Hematopoietic multipotent progenitor cell treated with erythropoietin and hydrocortisone succinate and interleukin-3 and kit ligand, for 8 days (in vitro differentiated cells): ENCODE results near the gene TMTC4.
"Not testable (repeated sequence)": the region's sequence is repeated elsewhere in the genome, so short reads cannot be mapped to it uniquely, and the experiment has no call there.

Source experiments
- DNase-seq: peaks from one replicate; pipeline ENCODE4 v3.0.0-alpha.2; 2015

The TMTC4 gene, protein sequence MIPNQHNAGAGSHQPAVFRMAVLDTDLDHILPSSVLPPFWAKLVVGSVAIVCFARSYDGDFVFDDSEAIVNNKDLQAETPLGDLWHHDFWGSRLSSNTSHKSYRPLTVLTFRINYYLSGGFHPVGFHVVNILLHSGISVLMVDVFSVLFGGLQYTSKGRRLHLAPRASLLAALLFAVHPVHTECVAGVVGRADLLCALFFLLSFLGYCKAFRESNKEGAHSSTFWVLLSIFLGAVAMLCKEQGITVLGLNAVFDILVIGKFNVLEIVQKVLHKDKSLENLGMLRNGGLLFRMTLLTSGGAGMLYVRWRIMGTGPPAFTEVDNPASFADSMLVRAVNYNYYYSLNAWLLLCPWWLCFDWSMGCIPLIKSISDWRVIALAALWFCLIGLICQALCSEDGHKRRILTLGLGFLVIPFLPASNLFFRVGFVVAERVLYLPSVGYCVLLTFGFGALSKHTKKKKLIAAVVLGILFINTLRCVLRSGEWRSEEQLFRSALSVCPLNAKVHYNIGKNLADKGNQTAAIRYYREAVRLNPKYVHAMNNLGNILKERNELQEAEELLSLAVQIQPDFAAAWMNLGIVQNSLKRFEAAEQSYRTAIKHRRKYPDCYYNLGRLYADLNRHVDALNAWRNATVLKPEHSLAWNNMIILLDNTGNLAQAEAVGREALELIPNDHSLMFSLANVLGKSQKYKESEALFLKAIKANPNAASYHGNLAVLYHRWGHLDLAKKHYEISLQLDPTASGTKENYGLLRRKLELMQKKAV

DNA sequence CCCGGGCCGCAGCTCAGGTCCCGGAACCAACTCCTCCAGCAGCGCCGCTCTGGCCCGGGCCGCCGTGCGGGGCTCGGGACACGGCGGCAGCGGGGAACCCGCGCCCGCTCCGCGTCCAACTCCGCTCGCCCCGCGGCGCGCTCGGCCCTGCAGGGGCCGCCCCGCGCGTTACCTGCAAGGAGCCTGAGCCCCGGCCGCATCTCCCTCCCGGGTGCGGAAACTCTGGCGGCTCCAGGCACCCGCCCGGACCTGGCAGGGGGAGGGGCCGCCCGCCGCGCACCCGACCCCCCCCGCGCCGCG lies at the start of gene TMTC4:
Gene TMTC4, minus strand, starts transcription at position 224 of the 300 bp plus-strand sequence. CDS start 4,433 bp downstream, outside the sequence.
- DNase-seq, result no peak

DNA sequence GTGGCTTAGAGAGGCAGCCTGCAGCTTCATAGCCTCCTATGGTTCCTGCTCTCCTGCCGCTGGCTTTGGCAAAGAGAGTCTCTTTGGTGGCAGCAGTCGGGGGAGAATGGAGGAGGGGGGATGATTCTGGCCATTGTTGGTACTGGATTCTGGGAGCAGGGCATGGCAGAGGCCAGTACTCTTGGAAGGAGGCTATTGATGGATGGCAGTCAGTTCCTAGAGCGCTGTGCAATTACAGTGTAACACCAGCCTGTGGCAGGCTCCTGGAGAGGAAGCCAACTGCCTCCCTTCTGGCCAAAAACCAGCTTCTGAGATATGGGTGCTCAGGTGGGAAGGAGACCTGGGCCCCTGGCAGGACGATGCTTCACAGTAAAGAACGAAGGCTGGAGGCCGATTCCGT lies 47.9 kb upstream of the TMTC4 start:
- no peak for DNase-seq

DNA sequence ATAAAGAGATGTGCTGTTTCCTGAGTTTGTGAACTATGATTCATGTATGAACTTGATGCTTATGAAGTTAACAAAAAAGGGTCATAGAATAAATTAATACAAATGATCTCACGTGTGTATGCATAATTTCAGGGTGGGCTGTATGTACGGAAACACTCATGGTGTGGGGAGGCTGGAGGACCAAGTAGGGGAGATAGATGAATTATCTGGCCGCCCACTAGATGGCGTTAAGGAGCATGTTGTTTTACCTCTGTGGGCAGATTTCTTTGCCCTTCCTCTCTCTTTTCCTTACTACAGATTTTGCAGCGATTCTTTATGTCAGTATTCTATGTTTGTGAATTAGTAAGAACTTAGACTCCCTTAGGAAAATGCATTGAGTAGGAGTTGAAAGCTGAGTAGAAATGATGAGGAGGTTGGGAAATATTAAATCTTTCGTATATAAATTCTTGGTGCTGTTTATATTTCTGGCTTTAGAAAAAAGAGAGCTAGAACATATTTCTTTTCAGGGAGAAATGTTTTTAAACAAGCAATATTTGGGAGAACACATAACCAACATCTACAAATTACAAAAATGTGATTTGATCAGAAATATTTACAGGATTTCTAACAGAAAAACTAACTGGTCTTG lies 47.4 kb upstream of the TMTC4 start:
- peak; percentile 35 for DNase-seq

DNA sequence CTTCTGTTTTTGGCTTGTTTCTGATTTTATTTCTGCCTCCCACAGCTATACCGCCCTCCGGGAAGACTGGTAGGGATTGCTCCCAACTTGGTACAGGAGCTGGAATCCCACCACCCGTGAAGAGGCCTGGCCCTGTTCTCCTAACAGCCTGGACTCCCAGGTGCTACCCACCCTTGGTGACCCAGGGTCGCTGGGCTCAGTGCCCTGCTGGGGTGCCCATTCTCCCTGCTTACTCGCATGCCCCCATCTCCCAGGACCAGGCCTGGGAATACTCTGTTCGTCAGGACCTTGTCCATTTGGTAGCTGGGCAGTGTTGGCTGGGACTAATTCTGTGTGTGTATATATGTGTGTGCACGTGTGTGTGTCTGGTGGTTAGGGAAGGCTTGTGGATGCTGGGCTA lies 41.0 kb upstream of the TMTC4 start:
- DNase-seq, result no peak

DNA sequence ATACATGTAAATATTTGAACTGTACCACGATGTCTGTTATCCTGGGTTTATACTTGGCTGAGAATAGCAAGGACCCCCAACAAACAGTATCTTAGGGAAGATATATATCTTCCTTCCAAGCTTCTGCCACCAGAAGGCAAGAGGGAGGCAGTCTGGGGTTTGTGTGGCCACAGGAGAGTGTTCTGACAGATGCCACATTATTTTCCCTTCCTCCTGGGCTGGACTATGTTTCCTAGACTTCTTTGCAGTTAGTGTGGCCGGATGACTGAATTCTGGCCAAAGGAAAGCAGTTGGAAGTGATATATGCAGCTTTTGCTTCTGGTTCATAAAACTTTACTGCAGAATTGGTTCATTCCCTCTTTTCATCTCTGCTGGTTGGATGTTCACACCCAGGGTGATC lies 39.9 kb upstream of the TMTC4 start:
- no peak for DNase-seq

DNA sequence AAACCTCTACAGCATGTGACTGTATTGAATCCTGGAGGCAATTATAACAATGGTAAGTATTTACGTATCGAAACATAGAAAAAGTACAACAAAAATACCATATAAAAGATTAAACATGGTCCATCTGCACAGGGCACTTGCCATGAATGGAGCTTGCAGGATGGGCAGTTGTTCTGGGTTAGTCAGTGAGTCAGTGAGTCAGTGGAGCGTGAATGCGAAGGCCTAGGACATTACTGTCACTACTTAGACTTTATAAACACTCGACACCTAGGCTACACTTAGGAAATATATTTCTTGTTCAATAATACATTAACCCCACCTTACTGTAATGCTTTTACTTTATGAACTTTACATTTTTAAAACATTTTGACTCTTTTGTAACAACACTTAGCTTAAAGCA lies 35.6 kb upstream of the TMTC4 start:
- DNase-seq, result no peak

DNA sequence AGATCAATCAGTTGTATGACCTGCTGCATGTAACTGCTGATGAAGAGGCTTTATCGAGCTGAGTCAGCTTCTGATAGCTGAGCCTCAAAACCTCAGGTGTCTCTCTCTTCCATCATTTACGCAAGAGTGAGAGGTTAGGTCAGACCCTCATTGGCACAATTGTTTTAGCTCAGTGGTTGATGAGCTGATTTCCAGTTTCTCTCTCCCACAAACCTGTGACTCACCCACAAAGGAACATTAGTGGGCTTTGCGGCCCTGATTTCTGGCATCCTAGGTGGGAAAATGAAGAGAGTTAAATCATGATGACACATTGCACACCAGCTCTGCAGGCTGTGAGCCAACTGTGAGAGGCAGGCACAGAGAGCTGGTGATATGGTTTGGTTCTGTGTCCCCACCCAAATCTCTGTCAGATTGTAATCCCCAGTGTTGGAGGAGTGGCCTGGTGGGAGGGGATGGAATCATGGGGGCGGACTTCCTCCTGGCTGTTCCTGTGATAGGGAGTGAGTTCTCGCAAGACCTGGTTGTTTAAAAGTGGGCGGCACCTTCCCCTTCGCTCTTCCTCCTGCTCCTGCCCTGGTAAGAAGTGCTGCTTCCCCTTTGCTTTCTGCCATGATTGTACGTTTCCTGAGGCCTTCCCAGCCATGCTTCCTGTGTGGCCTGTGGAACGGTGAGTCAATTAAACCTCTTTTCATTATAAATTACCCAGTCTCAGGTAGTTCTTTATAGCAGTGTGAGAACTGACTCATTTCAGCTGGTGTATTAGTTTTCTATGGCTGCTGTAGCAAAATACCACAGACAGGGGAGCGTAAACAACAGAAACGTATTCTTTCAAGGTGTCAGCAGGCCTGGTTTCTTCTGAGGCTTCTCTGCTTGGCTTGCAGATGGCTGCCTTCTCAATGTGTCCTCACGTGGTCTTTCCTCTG lies 33.5 kb upstream of the TMTC4 start:
- peak; percentile 1 for DNase-seq

DNA sequence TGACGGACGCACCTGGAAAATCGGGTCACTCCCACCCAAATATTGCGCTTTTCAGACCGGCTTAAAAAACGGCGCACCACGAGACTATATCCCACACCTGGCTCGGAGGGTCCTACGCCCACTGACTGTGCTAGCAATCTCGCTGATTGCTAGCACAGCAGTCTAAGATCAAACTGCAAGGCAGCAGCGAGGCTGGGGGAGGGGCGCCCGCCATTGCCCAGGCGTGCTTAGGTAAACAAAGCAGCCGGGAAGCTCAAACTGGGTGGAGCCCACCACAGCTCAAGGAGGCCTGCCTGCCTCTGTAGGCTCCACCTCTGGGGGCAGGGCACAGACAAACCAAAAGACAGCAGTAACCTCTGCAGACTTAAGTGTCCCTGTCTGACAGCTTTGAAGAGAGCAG lies 23.7 kb upstream of the TMTC4 start:
- not testable (repeated sequence) for DNase-seq

DNA sequence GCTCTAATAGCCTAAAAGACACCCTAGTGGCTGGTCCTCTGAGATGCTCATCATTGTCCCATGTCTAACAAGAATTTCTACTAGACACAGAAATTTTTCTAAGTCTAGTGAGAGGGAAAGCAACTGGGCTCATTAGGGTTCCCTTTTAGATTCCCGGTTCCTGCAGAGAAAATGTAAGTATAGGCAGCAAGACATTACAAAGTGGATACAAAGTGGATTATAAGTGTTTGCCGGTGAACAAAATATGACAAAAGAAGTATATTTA lies 20.8 kb upstream of the TMTC4 start:
- no peak for DNase-seq

DNA sequence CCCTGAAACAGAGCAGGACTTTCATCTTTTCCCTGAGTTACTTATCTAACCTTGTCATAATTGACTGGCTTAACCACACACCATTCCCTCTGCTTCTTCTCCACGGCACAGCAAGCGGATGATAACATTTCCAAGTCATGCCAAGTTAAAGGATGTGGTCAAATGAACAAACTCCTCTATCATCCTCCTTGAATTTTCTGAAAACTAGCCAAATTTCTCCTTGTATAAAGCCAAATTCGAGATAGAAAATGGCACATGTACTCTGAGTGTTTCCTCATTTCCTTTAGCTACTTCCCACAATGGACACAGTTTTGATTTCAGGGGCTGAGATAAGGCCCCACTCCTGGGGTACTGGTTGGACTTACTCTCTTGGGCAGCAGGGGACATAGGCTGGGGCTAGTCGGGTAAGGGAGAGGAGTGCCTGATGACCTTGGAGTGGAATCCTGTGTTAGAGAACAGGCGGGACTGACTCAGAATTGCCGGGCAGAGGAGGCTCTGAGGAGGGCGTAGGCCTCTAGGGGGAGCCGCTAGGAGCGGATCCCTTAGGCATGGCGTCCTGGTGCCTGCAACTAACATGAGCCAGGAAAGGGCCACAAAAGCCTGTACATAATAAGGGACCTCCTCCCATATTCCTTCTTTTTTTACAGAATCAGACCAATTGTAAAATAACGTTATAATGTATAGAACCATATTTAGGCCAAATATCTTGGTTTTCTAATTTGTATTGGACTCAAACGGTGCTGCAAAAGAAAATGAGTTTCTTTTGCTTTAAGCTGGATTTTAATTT lies 20.3 kb upstream of the TMTC4 start:
- DNase-seq, result peak; percentile 24

DNA sequence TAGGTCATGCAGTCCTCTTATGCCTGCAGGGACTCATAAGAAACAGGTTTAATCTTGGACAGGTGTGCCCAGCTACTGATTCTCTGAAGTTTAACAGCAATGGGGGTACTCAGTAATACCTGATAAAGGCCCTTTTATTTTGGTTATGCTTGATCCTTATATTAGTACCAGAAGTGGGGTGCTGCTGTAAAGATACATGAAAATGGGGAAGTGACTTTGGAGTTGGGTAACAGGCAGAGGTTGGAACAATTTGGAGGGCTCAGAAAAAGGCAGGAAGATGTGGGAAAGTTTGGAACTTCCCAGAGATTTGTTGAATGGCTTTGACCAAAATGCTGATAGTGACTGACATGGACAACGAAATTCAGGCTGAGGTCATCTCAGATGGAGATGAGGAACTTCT lies 14.6 kb upstream of the TMTC4 start:
- no peak for DNase-seq

DNA sequence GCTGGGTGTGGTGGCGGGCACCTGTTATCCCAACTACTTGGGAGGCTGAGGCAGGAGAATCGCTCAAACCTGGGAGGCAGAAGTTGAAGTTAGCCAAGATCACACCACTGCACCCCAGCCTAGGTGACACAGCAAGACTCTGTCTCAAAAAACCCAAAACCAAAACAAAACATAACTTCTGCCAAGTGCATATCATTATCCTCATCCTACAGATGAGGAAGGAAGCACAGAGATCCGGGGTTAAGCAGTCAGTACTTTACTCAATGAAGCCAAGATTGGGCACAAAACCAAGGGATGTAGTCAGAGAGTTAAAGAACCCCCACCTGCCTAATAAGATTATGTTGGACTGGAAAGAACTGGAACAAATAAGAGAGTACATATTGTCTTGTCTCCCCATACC lies 5.5 kb upstream of the TMTC4 start:
- no peak for DNase-seq

DNA sequence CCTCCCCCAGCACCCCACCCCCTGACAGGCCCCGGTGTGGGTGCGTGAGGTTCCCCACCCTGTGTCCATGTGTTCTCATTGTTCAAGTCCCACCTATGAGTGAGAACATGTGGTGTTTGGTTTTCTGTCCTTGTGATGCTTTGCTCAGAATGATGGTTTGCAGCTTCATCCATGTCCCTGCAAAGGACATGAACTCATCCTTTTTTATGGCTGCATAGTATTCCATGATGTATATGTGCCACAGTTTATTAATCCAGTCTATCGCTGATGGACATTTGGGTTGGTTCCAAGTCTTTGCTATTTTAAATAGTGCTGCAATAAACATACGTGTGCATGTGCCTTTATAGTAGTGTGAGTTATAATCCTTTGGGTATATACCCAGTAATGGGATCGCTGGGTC lies 2.5 kb upstream of the TMTC4 start:
- DNase-seq, result not testable (repeated sequence)

DNA sequence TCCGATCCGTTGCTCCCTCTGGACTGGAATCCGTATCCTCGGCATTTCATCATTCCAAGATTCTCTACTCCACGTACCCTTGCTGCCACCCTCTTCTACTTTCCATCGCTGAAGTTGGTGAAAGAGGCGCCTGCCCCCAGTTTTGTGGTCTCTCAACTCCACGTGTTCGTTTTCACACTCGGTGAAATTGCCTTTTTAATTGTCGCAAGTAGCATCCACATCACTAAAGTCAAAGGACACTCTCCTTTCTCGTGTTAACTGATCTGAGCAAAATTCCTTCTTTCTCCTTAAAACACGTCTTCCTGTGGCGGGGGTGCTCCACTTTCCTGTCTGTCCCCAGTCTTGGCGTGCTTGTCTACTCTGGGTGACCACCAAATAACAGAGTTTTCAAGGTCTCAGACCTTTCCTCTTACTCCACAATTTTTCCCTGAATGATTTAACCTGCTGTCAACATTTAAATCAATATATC lies 1.1 kb upstream of the TMTC4 start:
- no peak for DNase-seq

DNA sequence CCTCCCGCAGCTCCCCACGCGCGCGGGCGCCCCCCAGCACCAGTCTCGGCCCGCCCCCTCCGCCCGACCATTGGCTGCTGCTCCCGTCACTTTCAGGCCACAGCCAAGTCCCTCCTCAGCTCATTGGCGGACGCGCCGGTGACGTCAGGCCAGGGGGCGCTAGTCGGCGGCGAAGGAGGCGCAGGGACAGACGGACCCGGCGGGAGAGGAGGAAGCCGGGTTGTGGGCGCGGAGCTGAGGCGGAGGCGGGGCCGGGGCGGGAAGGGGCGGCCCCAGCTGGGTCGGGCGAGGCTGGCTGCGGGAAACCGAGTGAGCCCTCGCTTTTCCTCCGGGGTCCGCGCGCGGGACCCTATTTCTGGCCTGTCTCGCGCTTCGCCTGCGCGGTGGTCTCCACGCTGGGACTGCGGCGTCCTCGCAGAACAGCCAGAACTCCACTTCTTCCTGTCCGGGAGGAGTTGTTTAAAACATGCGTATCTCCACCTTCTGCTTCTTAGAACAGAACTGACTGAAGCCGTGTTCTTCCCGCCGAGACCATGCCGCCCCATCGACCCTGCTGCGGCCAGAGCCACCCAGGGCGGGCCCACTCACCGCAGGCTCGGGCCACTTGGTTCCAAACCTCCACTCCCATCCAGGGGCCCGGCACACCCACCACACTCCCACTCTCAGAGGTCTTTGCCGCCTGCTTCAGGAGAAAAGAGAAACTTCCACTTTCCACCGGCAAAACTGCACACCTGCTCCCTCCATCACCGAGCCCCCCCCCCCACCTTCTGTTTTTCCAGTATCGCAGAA lies 471 bp upstream of the TMTC4 start:
- peak; percentile 97 for DNase-seq

DNA sequence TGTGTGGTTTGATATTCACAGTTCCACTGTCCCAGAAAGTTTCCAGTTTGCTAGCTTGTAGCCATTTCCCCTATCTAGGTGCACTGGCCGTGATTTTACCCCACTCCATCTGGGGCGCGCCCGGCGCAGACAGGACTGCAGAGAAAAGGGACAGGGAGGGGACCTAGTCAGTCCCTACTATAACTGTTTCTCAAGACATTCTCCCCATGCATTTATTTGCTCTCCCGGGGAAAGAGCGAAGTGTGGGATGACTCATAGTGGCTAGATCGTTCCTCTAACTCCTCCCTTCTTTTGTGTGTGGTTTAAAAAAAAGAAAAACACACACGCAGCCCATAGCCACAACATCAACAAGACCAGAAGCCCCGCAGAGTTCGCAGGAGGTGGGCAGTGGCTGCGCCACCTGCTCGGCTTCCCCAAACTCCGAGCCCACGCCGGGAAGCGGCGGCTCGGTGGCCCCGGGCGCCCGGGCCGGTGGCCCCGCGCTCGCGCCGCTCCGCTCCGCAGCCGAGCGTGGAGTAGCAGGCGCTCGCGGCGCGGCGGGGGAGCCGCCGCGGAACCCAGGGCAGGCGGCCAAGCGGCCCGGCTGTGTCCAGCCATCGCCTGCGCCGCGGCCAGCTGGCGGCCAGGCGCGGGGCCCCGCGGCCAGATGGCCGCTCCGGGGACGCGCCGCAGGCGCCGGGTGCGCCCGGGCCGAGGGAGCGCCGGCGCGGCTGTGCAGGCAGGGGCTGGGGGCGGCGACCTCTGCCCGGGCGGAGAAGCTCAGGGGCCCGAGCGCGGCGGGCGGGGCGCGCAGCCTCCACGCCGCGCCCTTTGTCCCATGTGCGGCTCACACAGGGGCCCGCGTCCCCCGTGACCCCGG lies 653 bp downstream of the TMTC4 start:
- DNase-seq, result peak; percentile 74

DNA sequence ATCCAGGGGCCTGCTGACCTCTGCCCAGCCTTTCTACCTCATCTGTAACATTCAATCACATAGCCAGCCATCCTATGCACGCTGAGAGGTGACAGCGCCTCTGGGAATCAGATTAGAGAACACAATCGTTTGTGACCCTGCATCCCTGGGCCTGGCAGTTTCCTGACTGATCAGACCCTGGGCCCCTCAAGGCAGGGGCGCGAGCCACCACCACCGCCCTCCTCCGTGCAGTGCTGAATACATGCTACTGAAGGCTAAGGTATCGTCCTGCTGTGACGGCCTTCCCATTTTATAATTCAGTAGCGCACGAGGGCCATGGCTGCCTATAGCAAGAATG lies 1.3 kb downstream of the TMTC4 start:
- no peak for DNase-seq

DNA sequence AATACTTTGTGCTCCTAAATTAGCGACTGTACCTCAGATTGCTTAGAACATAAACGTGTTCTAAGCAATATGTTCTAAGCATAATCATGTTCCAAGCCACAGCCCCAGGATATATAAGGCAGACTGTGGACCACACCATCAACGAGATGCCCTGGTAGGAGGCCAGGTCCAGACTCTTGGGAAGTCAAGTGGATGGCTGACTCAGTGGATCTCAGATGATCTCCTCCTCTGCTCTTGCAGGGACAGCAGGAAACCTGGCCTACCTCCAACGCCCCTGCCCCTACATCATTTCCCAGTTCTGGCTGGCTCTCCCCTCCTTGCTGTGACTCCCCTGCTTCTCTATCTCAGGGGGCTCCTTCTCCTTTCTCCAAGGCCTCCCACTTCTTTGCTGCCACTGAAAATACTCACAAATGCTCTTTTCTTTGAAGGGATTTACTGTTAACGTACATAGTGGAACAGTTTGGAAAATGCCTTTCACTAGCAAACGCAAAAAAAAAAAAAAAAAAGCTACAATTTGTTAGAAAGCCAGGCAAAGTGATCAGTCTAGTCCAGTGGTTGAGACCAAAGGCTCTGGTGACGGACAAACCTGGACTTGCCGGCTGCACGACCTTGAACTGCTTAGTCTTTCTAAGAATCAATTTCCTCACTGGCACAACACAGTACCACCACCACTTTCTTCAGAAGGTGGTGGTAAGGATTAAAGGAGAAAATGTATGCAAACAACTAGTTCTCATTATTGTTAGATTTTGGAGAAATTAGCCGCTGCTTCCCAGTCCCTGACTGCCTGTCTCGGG lies 3.0 kb downstream of the TMTC4 start:
- no peak for DNase-seq

DNA sequence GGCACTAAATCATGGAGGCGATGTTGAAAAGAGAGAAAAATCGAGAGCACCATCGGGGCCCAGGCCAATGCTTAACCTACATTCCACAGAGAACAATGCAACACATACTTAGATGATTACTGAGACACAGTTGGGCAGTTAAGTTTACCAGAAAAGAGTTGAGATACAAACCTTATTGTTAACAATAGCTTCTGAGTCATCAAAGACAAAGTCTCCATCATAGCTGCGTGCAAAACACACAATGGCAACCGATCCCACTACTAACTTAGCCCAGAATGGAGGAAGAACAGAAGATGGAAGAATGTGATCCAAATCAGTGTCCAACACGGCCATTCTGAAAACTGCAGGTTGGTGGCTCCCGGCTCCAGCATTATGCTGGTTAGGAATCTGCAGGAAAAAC lies 6.2 kb downstream of the TMTC4 start:
- no peak for DNase-seq

DNA sequence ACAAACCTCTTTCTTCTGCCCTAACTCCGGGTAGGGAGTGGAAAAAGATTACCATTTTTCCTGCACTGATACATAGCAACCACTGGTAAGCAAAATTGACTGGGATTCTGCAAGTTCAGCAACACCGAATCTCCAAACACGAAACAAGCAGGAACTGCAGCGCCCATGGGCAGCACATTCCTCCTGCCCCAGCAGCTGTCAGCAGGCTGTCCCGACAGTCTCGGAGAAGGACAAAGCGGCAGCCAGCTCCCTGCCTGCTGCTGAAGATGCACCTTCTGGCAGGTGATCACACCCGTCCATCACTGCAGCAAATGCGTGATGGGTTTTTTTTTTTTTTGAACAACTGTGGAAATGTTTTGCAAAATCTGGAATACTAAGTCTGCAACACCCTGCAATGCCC lies 6.7 kb downstream of the TMTC4 start:
- DNase-seq, result no peak
